ENCODE measurements around the gene MAST3.

MAST3 gene

GRCh38 chr19:18114483-18114882 lies 16.9 kb downstream of the MAST3 start:
- DNase-seq, result no peak

GRCh38 chr19:18117364-18117691 lies 19.8 kb downstream of the MAST3 start:
- DNase-seq, result no peak

GRCh38 chr19:18117692-18118378 lies 20.3 kb downstream of the MAST3 start:
- DNase-seq, result peak; percentile 97

- DNase-seq, result no peak
Observed at GRCh38 chr19:18118420-18119012, 20.9 kb downstream of the MAST3 start.

GRCh38 chr19:18119013-18119716 lies 21.6 kb downstream of the MAST3 start:
- peak; percentile 47 for DNase-seq

GRCh38 chr19:18119717-18120105 lies 22.1 kb downstream of the MAST3 start:
- peak; percentile 46 for DNase-seq

- no peak for DNase-seq
Observed at GRCh38 chr19:18120127-18120526, 22.5 kb downstream of the MAST3 start.

GRCh38 chr19:18121166-18121565 lies 23.6 kb downstream of the MAST3 start:
- DNase-seq, result no peak

GRCh38 chr19:18122424-18122823 lies 24.8 kb downstream of the MAST3 start:
- DNase-seq, result no peak

GRCh38 chr19:18122860-18123795 lies 25.6 kb downstream of the MAST3 start:
- DNase-seq, result no peak

- no peak for DNase-seq
Observed at GRCh38 chr19:18123819-18124218, 26.2 kb downstream of the MAST3 start.

- no peak for DNase-seq
Observed at GRCh38 chr19:18126097-18126496, 28.5 kb downstream of the MAST3 start.

GRCh38 chr19:18128044-18128443 lies 30.5 kb downstream of the MAST3 start:
- DNase-seq, result no peak

GRCh38 chr19:18128805-18129204 lies 31.2 kb downstream of the MAST3 start:
- no peak for DNase-seq

- DNase-seq, result no peak
Observed at GRCh38 chr19:18130523-18131242, 33.1 kb downstream of the MAST3 start.

GRCh38 chr19:18131841-18132596 lies 34.4 kb downstream of the MAST3 start:
- DNase-seq, result no peak

- no peak for DNase-seq
Observed at GRCh38 chr19:18135712-18136584, 38.4 kb downstream of the MAST3 start.

- no peak for DNase-seq
Observed at GRCh38 chr19:18137242-18137641, 39.7 kb downstream of the MAST3 start.

GRCh38 chr19:18137657-18138339 lies 40.2 kb downstream of the MAST3 start:
- DNase-seq, result no peak

GRCh38 chr19:18140473-18140872 lies 42.9 kb downstream of the MAST3 start:
- DNase-seq, result no peak

Measured in activated CD4-positive, CD25-positive, alpha-beta regulatory T cell treated with anti-CD3 and anti-CD28 coated beads, Interleukin-2, amount 50 U/mL, for 72 hours (primary cell).